ENCODE measurements around the gene XYLT1. TPM values are rescaled to one million over a fixed set of nuclear protein-coding genes. Genes with fewer than 3 reads are reported as not detected.

The XYLT1 gene
- total and polyA plus RNA-seq, 10 of the 15 experiments (the other 5 are each of a cell fraction or from before 2014, with no cell fraction given), result 0.88 to 14.8 (median 5.8) TPM

DNA sequence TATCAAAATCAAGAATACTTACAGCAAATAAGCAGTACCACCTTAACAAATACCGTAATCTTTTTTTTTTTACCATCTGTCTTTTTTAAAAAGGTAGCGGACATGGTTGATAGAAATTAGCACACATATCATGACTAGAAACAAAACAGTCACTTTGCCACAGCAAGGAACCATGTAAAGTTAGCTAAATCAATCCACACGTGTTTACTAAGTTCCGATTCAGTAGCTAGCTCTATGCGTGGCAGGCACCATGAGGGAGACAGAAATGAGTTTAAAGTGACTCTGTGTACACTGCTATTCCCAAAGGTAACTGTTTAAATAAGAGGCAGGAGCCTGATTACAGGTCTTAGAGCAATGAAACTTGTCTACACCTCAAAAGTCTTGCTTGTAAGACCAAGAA lies 108.6 kb downstream of the XYLT1 start:
- H3K27ac ChIP-seq (ENCODE audit: control insufficient read depth, insufficient read depth), result no peak overlapping the region

DNA sequence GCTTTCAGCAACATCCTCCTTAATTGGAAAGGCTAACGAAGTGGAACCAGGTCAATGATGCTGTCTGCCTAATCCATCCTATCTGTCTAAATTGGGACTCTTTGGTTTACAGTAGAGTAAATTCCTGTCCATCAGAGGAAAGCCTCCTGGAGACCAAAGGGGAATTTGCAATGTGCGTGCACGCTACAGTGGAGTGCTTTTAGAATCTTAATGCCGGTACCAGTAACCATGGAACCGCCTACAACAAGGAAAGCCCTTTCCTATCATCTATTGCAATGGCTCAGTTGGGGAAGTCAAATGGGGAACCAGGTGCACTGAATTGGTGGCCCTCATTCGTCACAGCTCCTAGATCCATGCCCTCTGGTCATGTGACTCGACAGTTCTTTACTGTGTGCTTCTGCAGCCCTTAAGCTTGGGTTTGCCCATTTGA lies 110.1 kb downstream of the XYLT1 start:
- intact Hi-C loops (cut with micrococcal nuclease; ENCODE audit: unreplicated experiment), result no loop called here
- CTCF ChIA-PET, result interaction anchor here (0.7 to 3.4 kb wide), 9 partner anchors 10 to 499 kb away, joined by 3 to 16 read pairs (median 4); no protein-coding TSS in a partner anchor
- in situ Hi-C loops (cut with MboI), result no loop called here
- BruUV-seq (replicated peaks), result no TSS peak
- 75% methylated on average over 7 of the region's 7 CpGs for WGBS (ENCODE audit: insufficient coverage, insufficient replicate concordance, low lambda C conversion rate, missing lambda C conversion rate)
- no peak overlapping the region for H3K4me3 ChIP-seq
- TF ChIP-seq, protein P1, sequence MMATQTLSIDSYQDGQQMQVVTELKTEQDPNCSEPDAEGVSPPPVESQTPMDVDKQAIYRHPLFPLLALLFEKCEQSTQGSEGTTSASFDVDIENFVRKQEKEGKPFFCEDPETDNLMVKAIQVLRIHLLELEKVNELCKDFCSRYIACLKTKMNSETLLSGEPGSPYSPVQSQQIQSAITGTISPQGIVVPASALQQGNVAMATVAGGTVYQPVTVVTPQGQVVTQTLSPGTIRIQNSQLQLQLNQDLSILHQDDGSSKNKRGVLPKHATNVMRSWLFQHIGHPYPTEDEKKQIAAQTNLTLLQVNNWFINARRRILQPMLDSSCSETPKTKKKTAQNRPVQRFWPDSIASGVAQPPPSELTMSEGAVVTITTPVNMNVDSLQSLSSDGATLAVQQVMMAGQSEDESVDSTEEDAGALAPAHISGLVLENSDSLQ (IDR thresholded peaks at IDR 0.05), result no peak
- TF ChIP-seq POLR2AphosphoS2 (IDR thresholded peaks at IDR 0.05; ENCODE audit: low read depth, low read length) (no peak), ZNF274 (IDR thresholded peaks at IDR 0.05; ENCODE audit: insufficient read depth, insufficient read length) (no peak), SREBF1 (IDR thresholded peaks at IDR 0.05; ENCODE audit: low read length) (no peak), PML (IDR thresholded peaks at IDR 0.05; ENCODE audit: low read length) (no peak)
- TF ChIP-seq, protein P2, sequence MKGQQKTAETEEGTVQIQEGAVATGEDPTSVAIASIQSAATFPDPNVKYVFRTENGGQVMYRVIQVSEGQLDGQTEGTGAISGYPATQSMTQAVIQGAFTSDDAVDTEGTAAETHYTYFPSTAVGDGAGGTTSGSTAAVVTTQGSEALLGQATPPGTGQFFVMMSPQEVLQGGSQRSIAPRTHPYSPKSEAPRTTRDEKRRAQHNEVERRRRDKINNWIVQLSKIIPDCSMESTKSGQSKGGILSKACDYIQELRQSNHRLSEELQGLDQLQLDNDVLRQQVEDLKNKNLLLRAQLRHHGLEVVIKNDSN (IDR thresholded peaks at IDR 0.05; ENCODE audit: borderline replicate concordance, extremely low read length, insufficient read depth, low read depth, low read length), result peak; percentile 16
- SMC1A ChIA-PET (ENCODE audit: uncharacterized antibody, unreplicated experiment), result interaction anchor here (0.5 to 22.0 kb wide), 12 partner anchors 9 to 107 kb away, joined by 3 to 303 read pairs (median 6); no protein-coding TSS in a partner anchor
- H3K79me2 ChIP-seq (ENCODE audit: control insufficient read depth, insufficient read depth, low read length), result no peaks in the 10 kb centered on the region
- ATAC-seq (no peak), FAIRE-seq (no peak), DNase-seq (ENCODE audit: low read depth, low spot score) (no peak)
- RAD21 ChIA-PET (ENCODE audit: unreplicated experiment), result interaction anchor here (0.8 to 3.3 kb wide), 8 partner anchors 13 to 218 kb away, joined by 3 to 15 read pairs (median 4); no protein-coding TSS in a partner anchor
- no peak overlapping the region for H3K4me2 ChIP-seq (ENCODE audit: control insufficient read depth, insufficient read depth)
- no peaks in the 10 kb centered on the region for H3K9me3 ChIP-seq (replicated peaks; ENCODE audit: control insufficient read depth, insufficient read depth, low read length)
- no peaks in the 10 kb centered on the region for H4K20me1 ChIP-seq (ENCODE audit: control insufficient read depth, insufficient read depth)
- H3K27ac ChIP-seq (ENCODE audit: control insufficient read depth, insufficient read depth), result no peak overlapping the region
- no peak overlapping the region for H2AFZ ChIP-seq (ENCODE audit: control insufficient read depth, low read depth, low read length)
- H3K4me1 ChIP-seq (ENCODE audit: control insufficient read depth, insufficient read depth, low read length), result peaks cover 12% of the 10 kb centered on the region
- H3K27me3 ChIP-seq (replicated peaks in 1 of 2; ENCODE audit: control insufficient read depth in 2 of 2, insufficient read depth in 2 of 2, low read length in 1 of 2), result no peaks in the 10 kb centered on the region
- POLR2A ChIA-PET, result interaction anchor here (1.1 to 3.1 kb wide), 3 partner anchors 10 to 17 kb away, joined by 6 to 16 read pairs (median 13); no protein-coding TSS in a partner anchor
- no peaks in the 10 kb centered on the region; a peak in 1 of 4 replicates for H3K36me3 ChIP-seq (ENCODE audit: control insufficient read depth in 2 of 2, insufficient read depth in 2 of 2, low read length in 1 of 2)
- H3K9ac ChIP-seq (ENCODE audit: control insufficient read depth, insufficient read depth, low read length), result no peak overlapping the region

More for the DNA sequence above, 108.6 kb downstream of the XYLT1 start:
- ChIA-PET SMC1A (ENCODE audit: uncharacterized antibody, unreplicated experiment) (interaction anchor here (0.7 to 22.0 kb wide), 7 partner anchors 9 to 106 kb away, joined by 3 to 303 read pairs (median 6); no protein-coding TSS in a partner anchor), CTCF (interaction anchor here (0.7 to 0.8 kb wide), 2 partner anchors 14 to 15 kb away, joined by 3 read pairs; no protein-coding TSS in a partner anchor), POLR2A (no interaction called here), RAD21 (ENCODE audit: unreplicated experiment) (interaction anchor here (0.7 to 1.6 kb wide), 2 partner anchors 13 to 60 kb away, joined by 3 read pairs; no protein-coding TSS in a partner anchor)
- in situ Hi-C loops (cut with MboI), result no loop called here
- Histone ChIP-seq H3K27me3 (replicated peaks in 1 of 2; ENCODE audit: control insufficient read depth in 2 of 2, insufficient read depth in 2 of 2, low read length in 1 of 2) (no peaks in the 10 kb centered on the region), H3K4me2 (ENCODE audit: control insufficient read depth, insufficient read depth) (no peak overlapping the region), H3K9me3 (replicated peaks; ENCODE audit: control insufficient read depth, insufficient read depth, low read length) (no peaks in the 10 kb centered on the region), H3K79me2 (ENCODE audit: control insufficient read depth, insufficient read depth, low read length) (no peaks in the 10 kb centered on the region), H3K4me1 (ENCODE audit: control insufficient read depth, insufficient read depth, low read length) (peaks cover 23% of the 10 kb centered on the region), H3K9ac (ENCODE audit: control insufficient read depth, insufficient read depth, low read length) (no peak overlapping the region), H2AFZ (ENCODE audit: control insufficient read depth, low read depth, low read length) (no peak overlapping the region), H4K20me1 (ENCODE audit: control insufficient read depth, insufficient read depth) (no peaks in the 10 kb centered on the region), H3K4me3 (no peak overlapping the region), H3K36me3 (ENCODE audit: control insufficient read depth in 2 of 2, insufficient read depth in 2 of 2, low read length in 1 of 2) (no peaks in the 10 kb centered on the region)
- 45% methylated on average over 5 of the region's 5 CpGs for WGBS (ENCODE audit: insufficient coverage, insufficient replicate concordance, low lambda C conversion rate, missing lambda C conversion rate)
- TF ChIP-seq RUNX3 (IDR thresholded peaks at IDR 0.05; ENCODE audit: low read length) (peak; percentile 54; the same call in 1 of the 2 replicates), DPF2 (IDR thresholded peaks at IDR 0.05) (no peak), NFIC (IDR thresholded peaks at IDR 0.05; ENCODE audit: low read depth, low read length) (peak; percentile 27; the same call in 1 of the 2 replicates)
- intact Hi-C loops (cut with micrococcal nuclease; ENCODE audit: unreplicated experiment), result no loop called here
- ATAC-seq (no peak), FAIRE-seq (no peak), DNase-seq (ENCODE audit: low read depth, low spot score) (no peak)
- no TSS peak for BruUV-seq (replicated peaks)

All from GM12878 (cell line).